ENCODE data around the gene PPP1R14C.
"Not testable (repeated sequence)": the region's sequence is repeated elsewhere in the genome, so short reads cannot be mapped to it uniquely, and the experiment has no call there.

The PPP1R14C gene

DNA sequence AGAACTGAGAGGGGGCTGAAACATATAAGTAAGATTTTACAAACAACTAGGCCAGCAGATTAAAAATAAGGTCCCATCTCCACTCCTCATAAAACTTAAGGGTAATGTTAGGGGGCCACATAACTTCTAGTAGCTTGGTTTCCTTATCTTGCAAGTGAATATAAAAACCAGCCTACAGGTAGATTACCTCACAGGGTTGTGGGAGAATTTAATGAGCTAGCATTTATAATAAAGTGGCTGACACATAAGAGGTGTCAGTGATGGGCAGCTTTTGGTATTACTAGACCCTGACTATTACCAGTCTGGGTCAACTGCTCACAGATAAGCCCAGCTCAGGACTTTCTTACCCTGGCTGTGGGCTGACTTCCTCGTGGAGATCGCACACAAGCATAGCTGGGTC is 9.2 kb upstream of the PPP1R14C start:
- H3K27ac ChIP-seq, result no peak overlapping the region
- DNase-seq (ENCODE audit: low spot score), result no peak
- POLR2A ChIA-PET (ENCODE audit: low non-redundant PET), result no interaction called here
- CTCF ChIA-PET, result no interaction called here
- TF ChIP-seq, protein P1, sequence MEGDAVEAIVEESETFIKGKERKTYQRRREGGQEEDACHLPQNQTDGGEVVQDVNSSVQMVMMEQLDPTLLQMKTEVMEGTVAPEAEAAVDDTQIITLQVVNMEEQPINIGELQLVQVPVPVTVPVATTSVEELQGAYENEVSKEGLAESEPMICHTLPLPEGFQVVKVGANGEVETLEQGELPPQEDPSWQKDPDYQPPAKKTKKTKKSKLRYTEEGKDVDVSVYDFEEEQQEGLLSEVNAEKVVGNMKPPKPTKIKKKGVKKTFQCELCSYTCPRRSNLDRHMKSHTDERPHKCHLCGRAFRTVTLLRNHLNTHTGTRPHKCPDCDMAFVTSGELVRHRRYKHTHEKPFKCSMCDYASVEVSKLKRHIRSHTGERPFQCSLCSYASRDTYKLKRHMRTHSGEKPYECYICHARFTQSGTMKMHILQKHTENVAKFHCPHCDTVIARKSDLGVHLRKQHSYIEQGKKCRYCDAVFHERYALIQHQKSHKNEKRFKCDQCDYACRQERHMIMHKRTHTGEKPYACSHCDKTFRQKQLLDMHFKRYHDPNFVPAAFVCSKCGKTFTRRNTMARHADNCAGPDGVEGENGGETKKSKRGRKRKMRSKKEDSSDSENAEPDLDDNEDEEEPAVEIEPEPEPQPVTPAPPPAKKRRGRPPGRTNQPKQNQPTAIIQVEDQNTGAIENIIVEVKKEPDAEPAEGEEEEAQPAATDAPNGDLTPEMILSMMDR (conservative IDR thresholded peaks at IDR 0.05; ENCODE audit: low read depth), result no peak

DNA sequence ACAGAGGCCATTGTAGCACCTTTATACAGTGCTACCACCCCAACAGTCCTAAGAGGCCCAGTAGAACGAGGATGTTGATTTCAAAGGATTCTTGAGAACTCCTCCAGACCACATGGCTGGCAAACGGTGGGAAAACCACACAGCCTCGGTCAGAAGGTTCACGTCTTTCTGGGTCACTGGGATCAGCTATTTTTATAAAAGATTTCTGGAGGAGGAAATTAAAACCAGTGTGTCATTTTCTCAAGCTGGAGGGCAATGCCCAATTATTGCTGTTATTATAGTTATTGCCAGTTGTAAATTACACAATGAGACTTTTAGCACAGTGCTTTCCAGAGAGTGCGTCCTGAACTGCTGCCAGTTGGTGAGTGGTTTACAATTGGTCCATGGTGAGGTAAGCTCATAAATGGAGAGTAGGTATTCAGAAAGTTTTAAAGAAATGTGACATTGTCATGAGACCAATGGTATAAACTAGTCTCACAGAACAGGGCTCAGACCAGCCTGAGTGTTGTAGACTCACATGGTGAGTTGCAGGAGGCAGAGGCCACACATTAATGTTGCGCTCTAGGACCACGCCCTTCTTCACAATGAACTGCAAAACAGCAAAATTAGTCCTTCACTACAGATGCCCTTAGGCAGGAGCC is 8.4 kb upstream of the PPP1R14C start:
- DNase-seq (ENCODE audit: low spot score), result no peak
- TF ChIP-seq, protein P1 (conservative IDR thresholded peaks at IDR 0.05; ENCODE audit: low read depth), result no peak
- ChIA-PET POLR2A (ENCODE audit: low non-redundant PET) (no interaction called here), CTCF (no interaction called here)
- no peak overlapping the region for H3K27ac ChIP-seq

DNA sequence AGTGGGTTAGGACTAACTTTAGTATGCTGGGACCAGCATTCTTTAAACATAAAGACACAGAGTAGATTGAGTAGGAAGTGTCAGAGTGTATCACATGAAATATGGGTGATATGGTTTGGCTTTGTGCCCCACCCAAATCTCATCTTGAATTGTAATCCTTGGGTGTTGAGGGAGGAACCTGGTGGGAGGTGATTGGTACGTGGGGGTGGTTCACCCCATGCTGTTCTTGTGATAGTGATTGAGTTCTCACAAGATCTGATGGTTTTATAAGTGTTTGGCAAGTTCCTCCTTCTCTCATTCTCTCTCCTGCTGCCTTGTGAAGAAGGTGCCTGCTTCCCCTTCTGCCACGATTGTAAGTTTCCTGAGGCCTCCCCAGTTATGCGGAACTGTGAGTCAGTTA is 5.1 kb upstream of the PPP1R14C start:
- POLR2A ChIA-PET (ENCODE audit: low non-redundant PET); DNase-seq (ENCODE audit: low spot score); H3K27ac ChIP-seq: not testable (repeated sequence)
- CTCF ChIA-PET, result interaction anchor here (0.6 kb wide), 1 partner anchor 26 kb away, joined by 4 read pairs; no protein-coding TSS in a partner anchor

DNA sequence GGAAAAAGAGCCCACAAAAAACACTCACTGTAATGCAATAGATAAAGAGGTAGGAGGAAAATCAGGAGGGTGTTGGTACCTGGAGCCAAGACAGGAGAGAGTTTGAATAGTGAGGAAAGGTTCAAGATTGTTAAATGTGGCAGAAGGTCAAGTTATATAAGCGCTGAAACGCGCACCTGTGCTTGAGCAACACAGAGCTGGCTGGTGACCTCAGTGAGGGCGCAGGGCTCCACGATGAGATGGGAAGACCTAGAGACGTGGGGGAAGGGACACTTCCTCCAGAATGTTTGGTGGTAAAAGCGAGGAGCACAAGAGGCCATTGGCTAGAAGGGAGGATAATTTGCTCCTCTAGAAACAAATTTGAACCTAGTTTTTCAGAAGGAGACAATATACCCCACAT is 4.2 kb upstream of the PPP1R14C start:
- DNase-seq (ENCODE audit: low spot score), result no peak
- POLR2A ChIA-PET (ENCODE audit: low non-redundant PET), result no interaction called here
- no peak overlapping the region for H3K27ac ChIP-seq
- TF ChIP-seq, protein P1 (conservative IDR thresholded peaks at IDR 0.05; ENCODE audit: low read depth), result no peak
- CTCF ChIA-PET, result interaction anchor here (0.6 kb wide), 1 partner anchor 9 kb away, joined by 4 read pairs; no protein-coding TSS in a partner anchor

DNA sequence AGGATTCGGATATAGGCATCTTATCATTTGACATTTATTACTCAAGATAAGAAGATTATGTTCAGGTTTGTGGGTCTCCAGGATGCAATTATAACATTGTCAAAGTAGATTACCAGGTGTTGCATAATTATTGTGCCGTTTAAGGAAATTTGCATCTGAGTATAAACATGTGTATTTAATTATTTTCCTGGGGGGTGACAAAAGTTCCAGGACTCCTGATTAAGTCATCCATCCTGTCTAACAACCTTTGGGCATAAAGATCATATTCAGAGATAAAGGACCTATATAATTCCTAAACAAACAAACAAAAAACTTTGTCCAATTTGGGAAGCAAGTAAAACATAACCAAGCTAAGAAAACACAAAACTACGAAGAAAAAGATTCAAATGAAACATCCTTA is 3.3 kb upstream of the PPP1R14C start:
- ChIA-PET CTCF (interaction anchor here (0.7 to 0.9 kb wide), 2 partner anchors 59 to 178 kb away, joined by 3 read pairs; no protein-coding TSS in a partner anchor), POLR2A (ENCODE audit: low non-redundant PET) (no interaction called here)
- H3K27ac ChIP-seq, result no peak overlapping the region
- TF ChIP-seq, protein P1 (conservative IDR thresholded peaks at IDR 0.05; ENCODE audit: low read depth), result no peak
- DNase-seq (ENCODE audit: low spot score), result no peak

DNA sequence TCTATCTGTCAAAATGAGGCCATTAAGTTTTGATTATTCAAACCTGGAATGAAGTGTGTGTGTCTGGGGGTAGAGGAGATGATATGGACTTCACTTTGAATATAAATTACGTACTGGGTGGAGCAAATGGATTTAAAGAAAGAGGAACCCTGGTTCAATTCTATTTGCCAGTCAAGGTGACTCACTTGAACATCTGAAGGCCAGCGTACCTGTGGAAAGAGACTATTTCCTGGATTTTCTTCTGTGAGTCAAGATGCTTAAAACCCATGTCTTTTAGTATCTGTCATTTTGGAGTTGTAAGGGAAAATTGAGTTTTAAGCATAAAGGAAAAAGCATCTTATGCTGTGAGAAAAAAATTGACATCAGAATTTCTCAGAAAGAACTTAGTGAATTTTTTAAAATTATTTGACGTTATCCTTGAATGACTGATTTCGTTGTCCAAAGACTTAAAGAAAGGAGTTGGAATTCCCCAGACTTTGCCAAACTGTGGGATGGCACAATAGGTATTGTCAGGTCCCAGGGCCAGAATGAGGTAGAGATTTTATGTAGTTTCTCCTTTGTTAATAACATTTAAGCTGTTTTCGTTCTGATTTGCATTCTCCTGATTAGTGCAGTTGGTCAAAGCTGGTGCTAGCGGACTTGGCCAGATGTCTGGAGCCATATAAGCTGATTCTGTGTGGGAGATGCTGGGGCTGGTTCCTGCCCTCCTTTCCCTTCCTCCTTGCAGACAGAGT is 2.4 kb upstream of the PPP1R14C start:
- POLR2A ChIA-PET (ENCODE audit: low non-redundant PET), result no interaction called here
- no peak overlapping the region for H3K27ac ChIP-seq

More for the DNA sequence above, 2.4 kb upstream of the PPP1R14C start:
- TF ChIP-seq, protein P1 (conservative IDR thresholded peaks at IDR 0.05; ENCODE audit: low read depth), result no peak
- CTCF ChIA-PET, result interaction anchor here (0.7 to 0.9 kb wide), 2 partner anchors 59 to 179 kb away, joined by 3 read pairs; no protein-coding TSS in a partner anchor
- no peak for DNase-seq (ENCODE audit: low spot score)

Data from RWPE1 (cell line).